Left ventricle myocardium inferior (tissue), 1 donor: ENCODE data around the gene EVL. TPM values are rescaled to one million over a fixed set of nuclear protein-coding genes. Genes with fewer than 3 reads are reported as not detected.
"Not testable (repeated sequence)": the region's sequence is repeated elsewhere in the genome, so short reads cannot be mapped to it uniquely, and the experiment has no call there.

Experiments used
- DNase-seq: peaks from one replicate; pipeline ENCODE4 v3.0.0-alpha.2; 2020
- H3K27ac ChIP-seq: fragments of 200-600 bp; replicated peaks from 2 replicates; pipeline ENCODE4 v1.8.0; 2021
- H3K27me3 ChIP-seq: fragments of 200-600 bp; 2 replicates; pipeline ENCODE4 v1.8.0; 2021; ENCODE audit warnings: low read depth
- H3K36me3 ChIP-seq: fragments of 200-600 bp; 2 replicates; pipeline ENCODE4 v1.8.0; 2021
- H3K4me1 ChIP-seq: fragments of 200-600 bp; 2 replicates; pipeline ENCODE4 v1.8.0; 2021
- H3K4me3 ChIP-seq: fragments of 200-600 bp; 2 replicates; pipeline ENCODE4 v1.8.0; 2021; ENCODE audit warnings: mild to moderate bottlenecking, moderate library complexity
- H3K9me3 ChIP-seq: fragments of 200-600 bp; replicated peaks from 2 replicates; pipeline ENCODE4 v1.8.0; 2021
- CTCF ChIP-seq: fragments of 200-600 bp; IDR thresholded peaks from 2 replicates; pipeline ENCODE4 v1.8.0; 2021; ENCODE audit warnings: antibody characterized with exemption, mild to moderate bottlenecking, borderline replicate concordance
- intact Hi-C: fragments of 100-400 bp; cut with micrococcal nuclease; formaldehyde crosslinking; loops from one replicate; pipeline ENCODE4 v1.11.0; 2022
- total RNA-seq: library from RNA; stranded (reverse); fragmentation: NEBNext Ultra II Directional; extraction: Animal tissue kit (Norgen Biotek cat#: 25700); gene quantifications from one replicate; pipeline ENCODE4 v1.2.1, GENCODE V29; 2021
- donor health status: DM: no; HTN: yes; CAD: no; lungs with severe emphysema.

EVL gene
- total RNA-seq, 1 donor from 2014 or later, result 39.7 TPM

- intact Hi-C loops, result no loop called here
- H3K27me3 ChIP-seq, result no peaks in the 10 kb centered on the region
- DNase-seq, result no peak
- no peaks in the 10 kb centered on the region for H3K36me3 ChIP-seq
- no peak overlapping the region for H3K27ac ChIP-seq
- peaks cover 63% of the 10 kb centered on the region for H3K4me1 ChIP-seq
- peak overlapping the region; percentile 49 for H3K4me3 ChIP-seq
- TF ChIP-seq CTCF, result no peak
- no peaks in the 10 kb centered on the region for H3K9me3 ChIP-seq
Observed at GRCh38 chr14:100020629-100021028, 44.6 kb upstream of the EVL start.

- H3K9me3 ChIP-seq, result no peaks in the 10 kb centered on the region
- intact Hi-C loops, result no loop called here
- no peak overlapping the region for H3K4me3 ChIP-seq
- TF ChIP-seq CTCF, result no peak
- peak; percentile 18 for DNase-seq
- H3K36me3 ChIP-seq, result no peaks in the 10 kb centered on the region
- peaks cover 68% of the 10 kb centered on the region for H3K4me1 ChIP-seq
- peak overlapping the region; percentile 34 for H3K27ac ChIP-seq
- H3K27me3 ChIP-seq, result no peaks in the 10 kb centered on the region
Observed at GRCh38 chr14:100022772-100023451, 42.3 kb upstream of the EVL start.

GRCh38 chr14:100025111-100025510 is 40.1 kb upstream of the EVL start:
- intact Hi-C loops, result no loop called here
- DNase-seq, result no peak
- Histone ChIP-seq H3K4me3 (no peak overlapping the region), H3K27me3 (no peaks in the 10 kb centered on the region), H3K4me1 (peaks cover 54% of the 10 kb centered on the region), H3K27ac (no peak overlapping the region), H3K9me3 (no peaks in the 10 kb centered on the region), H3K36me3 (no peaks in the 10 kb centered on the region)
- peak; percentile 44 for TF ChIP-seq CTCF

- Histone ChIP-seq H3K36me3 (no peaks in the 10 kb centered on the region), H3K9me3 (no peaks in the 10 kb centered on the region), H3K4me1 (peaks cover 57% of the 10 kb centered on the region), H3K27me3 (no peaks in the 10 kb centered on the region), H3K4me3 (no peak overlapping the region), H3K27ac (no peak overlapping the region)
- no peak for TF ChIP-seq CTCF
- intact Hi-C loops, result no loop called here
- no peak for DNase-seq
Observed at GRCh38 chr14:100027771-100028490, 37.3 kb upstream of the EVL start.

- intact Hi-C loops, result no loop called here
- DNase-seq, result no peak
Observed at GRCh38 chr14:100028990-100029677, 36.1 kb upstream of the EVL start.

GRCh38 chr14:100030006-100030405 is 35.2 kb upstream of the EVL start:
- H3K4me1 ChIP-seq, result peaks cover 36% of the 10 kb centered on the region
- H3K27ac ChIP-seq, H3K36me3 ChIP-seq, intact Hi-C loops, H3K4me3 ChIP-seq, H3K9me3 ChIP-seq, H3K27me3 ChIP-seq, DNase-seq: not testable (repeated sequence)

More at GRCh38 chr14:100028990-100029677, 36.1 kb upstream of the EVL start:
- no peaks in the 10 kb centered on the region for H3K36me3 ChIP-seq
- H3K27ac ChIP-seq, result no peak overlapping the region
- peaks cover 45% of the 10 kb centered on the region for H3K4me1 ChIP-seq
- TF ChIP-seq CTCF, result no peak
- H3K27me3 ChIP-seq, result no peaks in the 10 kb centered on the region
- no peaks in the 10 kb centered on the region for H3K9me3 ChIP-seq
- H3K4me3 ChIP-seq, result no peak overlapping the region
